Measurements from ENCODE around the gene CHRNA4.

- TF ChIP-seq, protein P1, sequence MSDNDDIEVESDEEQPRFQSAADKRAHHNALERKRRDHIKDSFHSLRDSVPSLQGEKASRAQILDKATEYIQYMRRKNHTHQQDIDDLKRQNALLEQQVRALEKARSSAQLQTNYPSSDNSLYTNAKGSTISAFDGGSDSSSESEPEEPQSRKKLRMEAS (IDR thresholded peaks at IDR 0.05; ENCODE audit: low read depth): no peak
- TF ChIP-seq GATA2 (CRISPR knock-in tag; IDR thresholded peaks at IDR 0.05): no peak
- no peak for TF ChIP-seq REST (IDR thresholded peaks at IDR 0.05; ENCODE audit: low read depth, low read length)
- no peak for TF ChIP-seq CTCF (IDR thresholded peaks at IDR 0.05)
- no peak for TF ChIP-seq EZH2phosphoT487 (IDR thresholded peaks at IDR 0.05; ENCODE audit: borderline replicate concordance, low read depth)
- TF ChIP-seq MXI1 (IDR thresholded peaks at IDR 0.05; ENCODE audit: low read depth, low read length): no peak
- no peak for TF ChIP-seq FOXJ3 (CRISPR knock-in tag; IDR thresholded peaks at IDR 0.05)
- no peak for TF ChIP-seq CHD2 (IDR thresholded peaks at IDR 0.05; ENCODE audit: low read length, partially characterized antibody)
- no peak for TF ChIP-seq MEF2A (IDR thresholded peaks at IDR 0.05; ENCODE audit: borderline replicate concordance, low read depth)
- no peak for TF ChIP-seq GABPA (IDR thresholded peaks at IDR 0.05; ENCODE audit: low read depth)
- TF ChIP-seq SMC3 (IDR thresholded peaks at IDR 0.05; ENCODE audit: low read depth, low read length): no peak
- no peak for TF ChIP-seq EP300 (IDR thresholded peaks at IDR 0.05; ENCODE audit: borderline replicate concordance in 1 of 2, low read depth in 1 of 2, low read length in 1 of 2)
- TF ChIP-seq POLR2AphosphoS5 (IDR thresholded peaks at IDR 0.05; ENCODE audit: low read depth, low read length): no peak
- TF ChIP-seq, protein P2, sequence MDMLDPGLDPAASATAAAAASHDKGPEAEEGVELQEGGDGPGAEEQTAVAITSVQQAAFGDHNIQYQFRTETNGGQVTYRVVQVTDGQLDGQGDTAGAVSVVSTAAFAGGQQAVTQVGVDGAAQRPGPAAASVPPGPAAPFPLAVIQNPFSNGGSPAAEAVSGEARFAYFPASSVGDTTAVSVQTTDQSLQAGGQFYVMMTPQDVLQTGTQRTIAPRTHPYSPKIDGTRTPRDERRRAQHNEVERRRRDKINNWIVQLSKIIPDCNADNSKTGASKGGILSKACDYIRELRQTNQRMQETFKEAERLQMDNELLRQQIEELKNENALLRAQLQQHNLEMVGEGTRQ (IDR thresholded peaks at IDR 0.05; ENCODE audit: borderline replicate concordance, low read depth, low read length): no peak
These were observed 32.4 kb upstream of the CHRNA4 start for GRCh38 chr20:63393566-63393965.

All from SK-N-SH (cell line).